Esophagus mucosa (tissue), 1 donor: ENCODE measurements around the gene DNAJB6. TPM values are rescaled to one million over a fixed set of nuclear protein-coding genes. Genes with fewer than 3 reads are reported as not detected.

Experiments
- ATAC-seq: fragments of 200-7000 bp; cut with Tn5 transposase; one replicate; pipeline ENCODE4 v1.9.1; 2020
- total RNA-seq: library from RNA; stranded (reverse); gene quantifications from one replicate; pipeline ENCODE4 v1.2.4, GENCODE V29; 2023
- donor health status: DM: yes; HTN: yes; CAD: no.

Gene DNAJB6
- total RNA-seq, 1 donor from 2014 or later = 145 TPM

DNA sequence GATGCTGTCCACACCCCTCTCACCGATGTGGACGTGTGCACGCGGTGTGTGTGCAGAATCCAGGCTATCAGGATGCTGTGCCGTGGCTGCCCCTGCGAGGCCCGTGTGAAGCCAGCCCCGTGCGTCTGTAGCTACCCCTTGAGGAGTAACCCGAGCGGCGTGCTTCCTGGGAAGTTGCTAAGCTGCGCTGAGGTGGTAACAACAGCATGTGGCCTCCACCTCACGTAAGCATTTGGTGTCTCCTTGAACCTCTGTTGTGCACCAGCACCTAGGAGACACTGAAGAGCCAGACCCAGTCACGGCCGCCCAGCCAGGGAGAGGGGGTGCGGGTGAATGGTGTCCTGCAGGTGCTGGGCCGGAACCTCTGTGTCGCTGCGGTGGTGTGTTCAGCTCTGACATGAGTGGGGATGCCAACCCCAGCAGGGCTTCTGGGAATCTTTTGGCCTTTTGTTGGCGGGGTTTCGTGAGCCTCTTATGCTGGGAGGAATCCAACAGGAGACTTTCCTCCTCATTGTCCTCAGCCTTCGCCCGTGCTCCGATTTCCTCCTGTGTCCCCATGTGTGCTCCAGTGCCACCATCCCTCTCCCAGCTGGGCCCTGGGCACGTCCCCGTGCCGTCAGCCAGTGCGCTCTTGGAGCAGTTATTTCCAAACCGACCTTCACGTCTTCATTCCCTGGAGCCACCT is 60.4 kb downstream of the DNAJB6 start:
- peak; percentile 11 for ATAC-seq

- ATAC-seq = peak; percentile 73
These were observed 61.2 kb downstream of the DNAJB6 start for GRCh38 chr7:157397731-157398691.

DNA sequence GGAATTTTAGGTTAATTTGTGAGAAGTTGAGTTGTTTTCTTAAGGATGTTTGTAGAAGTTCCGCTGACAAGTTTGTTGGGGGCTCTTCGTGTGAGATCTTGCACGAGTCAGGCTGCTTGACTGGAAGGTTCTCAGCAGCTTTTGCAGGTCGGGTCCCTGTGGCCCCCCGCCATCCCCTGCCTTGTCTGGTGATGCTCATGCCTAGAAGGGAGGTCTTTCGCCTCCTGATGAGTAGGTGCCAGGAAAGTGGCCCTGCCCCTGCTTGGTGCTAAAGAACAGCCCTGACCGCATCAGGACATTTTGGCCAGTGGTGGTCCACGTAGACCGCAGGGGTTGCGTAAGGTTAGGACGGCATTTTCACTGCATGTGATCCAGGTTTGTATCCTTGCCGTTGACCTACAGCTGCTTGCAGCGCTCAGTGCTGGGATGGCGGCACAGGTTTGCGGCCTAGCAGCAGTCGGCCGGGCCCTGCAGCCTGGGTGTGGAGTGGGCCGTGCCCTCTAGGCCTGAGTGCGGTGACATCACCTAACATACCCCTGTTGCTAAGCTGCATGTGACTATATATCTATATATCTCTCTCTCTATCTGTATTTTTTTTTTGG is 62.4 kb downstream of the DNAJB6 start:
- no peak for ATAC-seq

GRCh38 chr7:157400171-157400860 is 63.5 kb downstream of the DNAJB6 start:
- ATAC-seq = no peak

- no peak for ATAC-seq
These were observed 65.0 kb downstream of the DNAJB6 start for GRCh38 chr7:157401567-157402387.

DNA sequence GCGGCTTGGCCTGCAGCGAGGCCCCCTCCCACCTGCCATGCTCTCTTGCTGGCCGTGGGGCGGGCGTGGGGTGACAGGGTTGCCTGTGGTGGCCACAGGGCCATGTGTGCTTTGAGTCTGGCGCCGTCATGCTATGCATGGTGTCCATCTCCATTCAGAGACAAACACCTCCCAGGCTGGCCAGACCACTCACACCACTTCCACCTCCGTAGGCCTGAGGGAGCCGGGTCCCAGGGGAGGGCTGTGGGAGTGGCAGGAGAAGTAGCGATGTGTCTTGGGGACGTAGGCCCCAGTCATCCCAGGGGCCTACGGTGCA is 65.5 kb downstream of the DNAJB6 start:
- ATAC-seq = no peak

DNA sequence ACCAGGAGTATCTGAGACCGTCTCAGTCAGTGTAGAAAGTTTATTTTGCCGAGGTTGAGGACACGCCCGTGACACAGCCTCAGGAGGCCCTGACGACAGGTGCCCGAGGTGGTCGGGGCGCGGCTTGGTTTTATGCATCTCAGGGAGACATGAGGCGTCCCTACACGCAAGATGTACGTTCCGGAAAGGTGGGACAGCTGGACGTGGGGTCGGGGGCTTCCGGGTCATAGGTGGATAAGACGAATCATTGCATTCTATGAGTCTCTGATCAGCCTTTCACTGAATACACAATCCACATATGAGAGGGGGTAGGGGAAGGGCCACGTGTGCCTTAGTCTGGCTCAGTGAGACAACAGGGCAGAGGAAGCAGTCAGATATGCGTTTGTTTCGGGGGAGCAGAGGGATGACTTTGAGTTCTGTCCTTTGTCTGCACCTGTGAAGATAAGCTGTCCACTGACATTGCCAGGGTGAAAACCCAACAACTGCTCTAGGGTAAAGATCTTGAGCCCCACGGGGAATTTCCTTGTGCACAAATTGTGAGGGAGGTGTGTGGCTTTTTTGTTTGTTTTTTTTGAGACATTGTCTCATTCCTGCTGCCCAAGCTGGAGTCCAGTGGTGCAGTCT is 66.2 kb downstream of the DNAJB6 start:
- no peak for ATAC-seq

- ATAC-seq = no peak
These were observed 67.0 kb downstream of the DNAJB6 start for GRCh38 chr7:157403646-157404401.

DNA sequence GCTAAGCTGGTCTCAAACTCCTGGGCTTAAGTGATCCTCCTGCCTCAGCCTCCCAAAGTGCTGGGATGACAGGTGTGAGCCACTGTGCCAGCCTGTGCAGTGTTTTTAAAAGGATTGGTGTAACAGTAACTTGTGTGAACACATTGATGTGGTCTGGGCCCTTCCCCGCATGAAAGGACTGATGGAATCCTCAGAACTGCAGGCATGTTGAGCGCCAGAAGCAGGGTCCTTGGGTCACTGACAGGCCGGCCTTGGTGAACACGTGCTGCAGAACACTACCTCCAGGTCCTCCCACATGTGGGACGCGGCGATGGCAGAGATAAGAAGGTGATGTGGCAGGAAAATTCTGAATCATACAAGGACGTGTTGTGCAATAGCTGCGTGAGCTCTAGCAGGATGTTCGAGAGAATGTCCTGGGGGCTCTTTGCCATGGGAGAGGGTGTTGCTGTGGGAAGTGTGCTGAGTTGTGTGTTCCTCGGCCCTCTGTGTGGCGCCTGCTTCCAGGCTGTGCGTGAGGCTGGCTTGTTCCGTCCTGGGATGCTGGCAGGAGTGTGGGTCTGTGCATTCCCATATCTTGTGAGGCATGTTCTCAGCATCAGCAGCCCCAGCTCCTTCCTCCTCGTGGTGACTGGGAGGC is 68.2 kb downstream of the DNAJB6 start:
- peak; percentile 35 for ATAC-seq

- no peak for ATAC-seq
These were observed 68.7 kb downstream of the DNAJB6 start for GRCh38 chr7:157405501-157405900.

- peak; percentile 1 for ATAC-seq
These were observed 69.4 kb downstream of the DNAJB6 start for GRCh38 chr7:157405914-157406810.

GRCh38 chr7:157406971-157407370 is 70.2 kb downstream of the DNAJB6 start:
- no peak for ATAC-seq

DNA sequence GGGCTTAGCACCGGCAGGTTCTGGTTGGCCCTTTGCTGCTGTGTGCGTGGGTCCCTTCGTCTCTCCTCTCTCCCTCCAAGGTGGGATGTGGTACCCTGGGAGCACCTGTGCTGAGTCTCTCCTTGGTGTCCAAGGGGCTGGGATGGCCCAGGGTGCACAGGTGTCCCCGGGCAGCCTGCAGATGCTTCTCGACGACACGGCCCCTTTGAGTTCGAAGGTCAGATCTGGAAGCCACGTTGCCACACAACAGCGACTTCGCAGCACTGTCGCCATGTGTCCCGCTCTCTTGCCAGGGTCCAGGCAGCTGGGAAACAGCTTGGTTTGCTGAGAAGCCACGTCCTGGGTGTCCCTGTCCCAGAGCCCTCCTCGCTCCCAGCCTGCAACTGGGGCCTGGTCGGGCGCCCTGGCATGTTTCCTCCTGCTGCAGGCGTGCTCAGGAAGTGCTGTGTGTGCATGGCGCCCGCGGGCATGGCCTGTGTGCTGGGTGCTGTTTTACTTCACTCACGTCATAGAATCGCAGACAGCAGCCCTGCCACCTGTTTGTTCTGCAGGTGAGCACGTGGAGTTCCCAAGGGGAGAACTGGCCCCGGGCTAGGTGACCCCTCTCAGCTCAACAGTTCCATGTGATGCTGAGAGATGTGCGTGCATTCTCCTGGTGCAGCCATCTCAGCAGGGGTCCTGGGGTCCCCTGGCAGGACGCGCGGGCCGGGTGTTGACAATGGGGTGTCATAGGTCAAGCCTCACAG is 70.9 kb downstream of the DNAJB6 start:
- no peak for ATAC-seq

GRCh38 chr7:157408258-157409101 is 71.7 kb downstream of the DNAJB6 start:
- ATAC-seq = no peak

GRCh38 chr7:157409149-157409752 is 72.4 kb downstream of the DNAJB6 start:
- ATAC-seq = no peak

GRCh38 chr7:157409753-157410727 is 73.2 kb downstream of the DNAJB6 start:
- no peak for ATAC-seq
